PC-3 (cell line): ENCODE measurements around the gene PSMG3. TPM values are rescaled to one million over a fixed set of nuclear protein-coding genes. Genes with fewer than 3 reads are reported as not detected.

ENCODE experiments used
- ATAC-seq: fragments of 200-7000 bp; cut with Tn5 transposase; 2 replicates; pipeline ENCODE4 v1.9.1; 2020; ENCODE audit warnings: mild to moderate bottlenecking, moderate library complexity
- BruUV-seq: library from RNA; stranded (reverse); fragments of 400-500 nt; replicated peaks from 2 replicates; lab custom pipeline; 2021; lab: Mats Ljungman, UMichigan
- CTCF ChIA-PET: fragments of 300-600 bp; sonication (Branson Sonifier 250); formaldehyde crosslinking; loops from one replicate; lab custom pipeline; 2022; ENCODE audit warnings: antibody characterized with exemption; lab: Charles Lee
- POLR2A ChIA-PET: fragments of 300-600 bp; sonication (Branson Sonifier 250); formaldehyde crosslinking; loops from one replicate; lab custom pipeline; 2022; ENCODE audit warnings: antibody characterized with exemption; ENCODE audit not compliant: unreplicated experiment; lab: Charles Lee
- DNase-seq: peaks from one replicate; pipeline ENCODE4 v3.0.0-alpha.2; 2015
- H2AFZ ChIP-seq: fragments of 300-600 bp; sonication (generic); 2 replicates; pipeline ENCODE4 v1.6.0; 2016; ENCODE audit warnings: antibody characterized with exemption, low read length
- H3F3A ChIP-seq: fragments of 300-600 bp; sonication (generic); one replicate; pipeline ENCODE4 v1.6.0; 2017; ENCODE audit warnings: antibody characterized with exemption, low read length, control low read depth, mild to moderate bottlenecking; ENCODE audit not compliant: unreplicated experiment
- H3K27ac ChIP-seq: fragments of 300-600 bp; sonication (generic); 2 replicates; pipeline ENCODE4 v1.5.1; 2016; ENCODE audit warnings: mild to moderate bottlenecking, low read length
- H3K27me3 ChIP-seq: fragments of 300-600 bp; sonication (generic); 2 replicates; pipeline ENCODE4 v1.6.1; 2016; ENCODE audit warnings: low read length, mixed read lengths
- H3K36me3 ChIP-seq: fragments of 300-600 bp; sonication (generic); 2 replicates; pipeline ENCODE4 v1.6.1; 2016; ENCODE audit warnings: low read depth, mixed run types, low read length, mixed read lengths
- H3K4me1 ChIP-seq: fragments of 300-600 bp; sonication (generic); 2 replicates; pipeline ENCODE4 v1.5.1; 2016; ENCODE audit warnings: low read length; ENCODE audit not compliant: insufficient read depth
- H3K4me2 ChIP-seq: fragments of 300-600 bp; sonication (generic); 2 replicates; pipeline ENCODE4 v1.6.0; 2016; ENCODE audit warnings: low read length
- H3K4me3 ChIP-seq: fragments of 300-600 bp; sonication (generic); 2 replicates; pipeline ENCODE4 v1.5.1; 2016; ENCODE audit warnings: mild to moderate bottlenecking, low read length, mixed read lengths
- H3K79me2 ChIP-seq: fragments of 300-600 bp; sonication (generic); 2 replicates; pipeline ENCODE4 v1.6.1; 2017; ENCODE audit warnings: low read length, mixed read lengths
- H3K9ac ChIP-seq: fragments of 300-600 bp; sonication (generic); 2 replicates; pipeline ENCODE4 v1.6.0; 2016; ENCODE audit warnings: mild to moderate bottlenecking, low read length
- H3K9me2 ChIP-seq: fragments of 300-600 bp; sonication (generic); replicated peaks from 2 replicates; pipeline ENCODE4 v1.6.1; 2016; ENCODE audit warnings: mixed run types, low read length, mixed read lengths
- H3K9me3 ChIP-seq: fragments of 300-600 bp; sonication (generic); 2 replicates; pipeline ENCODE4 v1.6.1; 2016; ENCODE audit warnings: low read length, mixed read lengths
- H4K20me1 ChIP-seq: fragments of 300-600 bp; sonication (generic); 2 replicates; pipeline ENCODE4 v1.6.1; 2016; ENCODE audit warnings: low read length, mixed read lengths
- EZH2 ChIP-seq: fragments of 300-600 bp; sonication (generic); IDR thresholded peaks from one replicate; pipeline ENCODE4 v1.6.1; 2017; ENCODE audit warnings: antibody characterized with exemption, mild to moderate bottlenecking, low read length; ENCODE audit not compliant: unreplicated experiment
- EZH2phosphoT487 ChIP-seq: fragments of 300-600 bp; sonication (generic); IDR thresholded peaks from 2 replicates; pipeline ENCODE4 v1.6.1; 2018; ENCODE audit warnings: mild to moderate bottlenecking, antibody characterized with exemption, low read length, borderline replicate concordance
- intact Hi-C: fragments of 100-400 bp; cut with micrococcal nuclease; formaldehyde crosslinking; loops from 2 replicates; pipeline ENCODE4 v1.9.0; 2023
- total RNA-seq: library from RNA; depleted of rRNA; stranded (reverse); fragments of >200 nt; gene quantifications from 2 replicates; pipeline ENCODE4 v1.2.3, GENCODE V29; 2014
- TF ChIP-seq, protein P1 (sequence below): fragments of 300-600 bp; sonication (generic); conservative IDR thresholded peaks from 2 replicates; pipeline ENCODE4 v1.5.1; 2017; ENCODE audit warnings: antibody characterized with exemption, low read depth, mild to moderate bottlenecking, low read length

PSMG3 gene
- total RNA-seq, 1 experiment from 2014 or later = 133 TPM

GRCh38 chr7:1587738-1588137 is 17.9 kb upstream of the PSMG3 start:
- intact Hi-C loops = no loop called here
- DNase-seq (no peak), ATAC-seq (no peak)
- TF ChIP-seq EZH2 = no peak
- Histone ChIP-seq H2AFZ (no peak overlapping the region), H3K4me1 (no peaks in the 10 kb centered on the region), H3K9me3 (no peaks in the 10 kb centered on the region), H4K20me1 (no peaks in the 10 kb centered on the region), H3K9me2 (no peaks in the 10 kb centered on the region), H3K4me2 (no peak overlapping the region), H3K79me2 (no peaks in the 10 kb centered on the region), H3K4me3 (no peak overlapping the region), H3K9ac (no peak overlapping the region), H3K27me3 (peaks cover 31% of the 10 kb centered on the region; the same call in 1 of the 2 replicates), H3F3A (no peaks in the 10 kb centered on the region), H3K27ac (no peak overlapping the region), H3K36me3 (no peaks in the 10 kb centered on the region)
- ChIA-PET POLR2A (no interaction called here), CTCF (no interaction called here)
- no TSS peak for BruUV-seq

DNA sequence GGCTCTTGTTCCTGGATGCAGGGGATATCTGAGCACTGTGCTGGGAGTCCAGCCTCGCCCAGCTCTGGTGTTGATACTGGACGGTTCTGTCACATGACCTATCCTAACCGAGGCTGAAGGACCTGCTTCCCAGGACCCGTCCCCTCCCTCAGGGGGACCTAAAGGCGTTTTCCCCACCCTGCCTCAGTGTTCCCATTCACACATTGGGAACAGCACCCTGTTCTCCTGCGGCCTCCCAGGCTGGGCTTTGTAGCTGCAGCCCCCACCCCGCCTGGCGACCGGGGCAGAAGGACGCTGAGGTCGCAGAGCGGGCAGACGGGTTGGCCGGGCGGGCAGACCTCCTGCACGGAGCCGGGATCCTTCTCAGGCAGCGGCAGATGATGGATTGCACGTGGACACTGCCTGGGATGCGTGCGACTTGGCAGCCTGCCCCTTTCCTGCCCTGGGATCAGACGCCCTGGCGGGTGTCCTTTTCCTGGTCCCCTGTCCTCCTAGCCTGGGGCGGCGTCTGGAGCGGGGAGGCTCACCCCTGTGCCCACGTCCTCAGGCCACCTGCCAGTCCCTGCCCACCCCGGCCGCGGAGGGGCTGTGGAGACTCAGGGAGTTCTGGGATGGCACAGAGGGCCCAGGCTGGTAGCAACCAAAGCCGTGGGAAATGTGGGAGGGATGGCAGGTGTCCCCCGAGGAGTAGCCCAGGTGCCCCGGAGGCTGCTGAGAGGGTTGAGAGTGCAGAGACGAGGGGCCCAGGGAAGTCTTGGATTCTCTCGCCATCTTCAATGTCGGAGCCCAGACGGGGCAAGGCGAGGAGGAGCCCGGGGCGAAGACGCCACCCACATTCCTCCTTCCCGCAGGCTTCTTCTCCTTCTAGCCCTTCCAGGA is 17.2 kb upstream of the PSMG3 start:
- intact Hi-C loops = no loop called here
- H2AFZ ChIP-seq = no peak overlapping the region
- ChIA-PET POLR2A (no interaction called here), CTCF (no interaction called here)
- no peak overlapping the region for H3K27ac ChIP-seq
- no peaks in the 10 kb centered on the region for H3K79me2 ChIP-seq
- H3K27me3 ChIP-seq = peaks cover 26% of the 10 kb centered on the region; the same call in 1 of the 2 replicates
- H3K4me2 ChIP-seq = no peak overlapping the region
- H3K9ac ChIP-seq = no peak overlapping the region
- BruUV-seq = no TSS peak
- H3K9me3 ChIP-seq = no peaks in the 10 kb centered on the region
- H3K36me3 ChIP-seq = no peaks in the 10 kb centered on the region
- H3K4me3 ChIP-seq = no peak overlapping the region
- no peak for DNase-seq
- no peaks in the 10 kb centered on the region for H3K9me2 ChIP-seq
- no peak for ATAC-seq
- no peaks in the 10 kb centered on the region for H3K4me1 ChIP-seq
- H3F3A ChIP-seq = no peaks in the 10 kb centered on the region
- TF ChIP-seq, protein P1, sequence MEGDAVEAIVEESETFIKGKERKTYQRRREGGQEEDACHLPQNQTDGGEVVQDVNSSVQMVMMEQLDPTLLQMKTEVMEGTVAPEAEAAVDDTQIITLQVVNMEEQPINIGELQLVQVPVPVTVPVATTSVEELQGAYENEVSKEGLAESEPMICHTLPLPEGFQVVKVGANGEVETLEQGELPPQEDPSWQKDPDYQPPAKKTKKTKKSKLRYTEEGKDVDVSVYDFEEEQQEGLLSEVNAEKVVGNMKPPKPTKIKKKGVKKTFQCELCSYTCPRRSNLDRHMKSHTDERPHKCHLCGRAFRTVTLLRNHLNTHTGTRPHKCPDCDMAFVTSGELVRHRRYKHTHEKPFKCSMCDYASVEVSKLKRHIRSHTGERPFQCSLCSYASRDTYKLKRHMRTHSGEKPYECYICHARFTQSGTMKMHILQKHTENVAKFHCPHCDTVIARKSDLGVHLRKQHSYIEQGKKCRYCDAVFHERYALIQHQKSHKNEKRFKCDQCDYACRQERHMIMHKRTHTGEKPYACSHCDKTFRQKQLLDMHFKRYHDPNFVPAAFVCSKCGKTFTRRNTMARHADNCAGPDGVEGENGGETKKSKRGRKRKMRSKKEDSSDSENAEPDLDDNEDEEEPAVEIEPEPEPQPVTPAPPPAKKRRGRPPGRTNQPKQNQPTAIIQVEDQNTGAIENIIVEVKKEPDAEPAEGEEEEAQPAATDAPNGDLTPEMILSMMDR = no peak
- TF ChIP-seq EZH2 (no peak), EZH2phosphoT487 (no peak)
- no peaks in the 10 kb centered on the region for H4K20me1 ChIP-seq

DNA sequence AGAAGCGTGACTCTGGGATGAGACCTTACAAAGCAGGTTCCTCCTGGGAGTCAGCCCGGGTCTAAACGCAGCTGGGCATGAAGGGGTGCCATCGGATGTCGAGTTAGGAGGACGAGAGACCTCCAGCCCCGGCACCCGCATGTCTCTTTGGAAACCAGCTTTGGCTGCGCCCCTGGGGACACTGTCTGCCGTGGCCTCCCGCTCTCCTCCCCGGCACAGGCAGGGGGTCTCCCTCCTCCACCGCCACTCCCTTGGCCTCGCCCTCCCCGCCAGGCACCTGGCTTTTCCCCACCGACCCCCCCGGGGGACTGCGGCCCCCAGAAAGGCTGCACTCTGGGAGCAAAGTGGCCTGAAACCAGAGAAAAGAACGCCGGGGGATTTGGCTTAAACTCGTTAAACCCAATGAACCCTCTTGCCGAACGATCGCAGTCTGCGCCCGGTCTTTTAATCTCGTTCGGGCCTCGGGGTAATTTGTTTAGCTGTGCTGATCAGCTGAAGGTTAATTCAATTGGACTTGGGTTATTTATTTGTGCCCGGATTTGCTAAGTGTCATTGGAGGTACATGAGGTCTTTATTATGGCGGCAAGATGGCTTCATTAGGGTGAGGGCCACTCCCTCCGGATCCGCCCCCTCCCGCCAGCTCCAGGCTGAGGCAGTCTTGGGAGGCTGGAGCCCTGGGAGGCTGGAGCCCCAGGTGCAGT is 16.4 kb upstream of the PSMG3 start:
- H3K79me2 ChIP-seq = no peaks in the 10 kb centered on the region
- H3K4me1 ChIP-seq = no peaks in the 10 kb centered on the region
- peaks cover 18% of the 10 kb centered on the region; the same call in 1 of the 2 replicates for H3K27me3 ChIP-seq
- no peak for ATAC-seq
- no peaks in the 10 kb centered on the region for H3K9me3 ChIP-seq
- no peaks in the 10 kb centered on the region for H3K36me3 ChIP-seq
- CTCF ChIA-PET = no interaction called here
- no peak overlapping the region for H3K4me2 ChIP-seq
- TF ChIP-seq EZH2phosphoT487 = no peak
- POLR2A ChIA-PET = no interaction called here
- no peaks in the 10 kb centered on the region for H3F3A ChIP-seq
- H4K20me1 ChIP-seq = no peaks in the 10 kb centered on the region
- H2AFZ ChIP-seq = no peak overlapping the region
- H3K9me2 ChIP-seq = no peaks in the 10 kb centered on the region
- H3K9ac ChIP-seq = no peak overlapping the region
- no TSS peak for BruUV-seq
- no peak overlapping the region for H3K27ac ChIP-seq
- DNase-seq = no peak
- no peak overlapping the region for H3K4me3 ChIP-seq
- intact Hi-C loops = no loop called here
